ENCODE results near the gene BMP7.

Gene BMP7

DNA sequence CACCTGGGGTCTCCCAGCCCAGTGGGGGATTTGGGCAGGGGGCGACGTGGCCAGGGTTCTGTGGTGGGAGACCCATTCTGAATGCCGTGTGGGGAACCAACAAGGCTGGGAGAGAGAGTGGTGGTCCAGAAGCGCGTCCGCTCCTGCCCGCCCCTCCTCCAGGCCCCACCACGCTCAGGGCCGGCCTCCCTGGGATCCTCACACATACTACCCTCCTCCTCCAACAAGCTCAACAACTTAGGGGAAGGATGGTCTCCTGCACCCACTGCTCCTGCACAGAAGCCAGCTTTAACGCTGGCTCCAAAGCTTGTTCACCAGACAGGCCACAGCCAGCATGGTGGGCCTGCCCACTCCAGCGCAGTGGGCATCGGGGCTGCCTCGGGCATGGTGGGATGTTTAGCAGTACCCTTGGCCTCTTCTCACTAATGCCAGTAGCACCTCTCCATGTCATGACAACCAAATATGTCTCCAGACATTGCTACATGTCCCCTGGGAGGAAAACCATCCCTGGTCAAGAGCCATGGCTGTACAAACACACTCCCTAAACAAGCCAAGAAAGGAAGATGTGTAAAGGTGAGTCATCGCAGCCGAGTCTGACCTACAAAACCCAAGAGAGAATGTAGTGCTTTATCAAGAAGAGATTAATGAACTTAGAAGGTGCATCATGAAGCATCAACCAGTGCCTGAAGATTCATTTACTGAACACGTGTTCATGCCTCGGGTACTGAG is 75.7 kb downstream of the BMP7 start:
- no peak for DNase-seq (ENCODE audit: low spot score)

- DNase-seq (ENCODE audit: low spot score) = no peak
Measured at GRCh38 chr20:57189713-57190112, 76.7 kb downstream of the BMP7 start.

DNA sequence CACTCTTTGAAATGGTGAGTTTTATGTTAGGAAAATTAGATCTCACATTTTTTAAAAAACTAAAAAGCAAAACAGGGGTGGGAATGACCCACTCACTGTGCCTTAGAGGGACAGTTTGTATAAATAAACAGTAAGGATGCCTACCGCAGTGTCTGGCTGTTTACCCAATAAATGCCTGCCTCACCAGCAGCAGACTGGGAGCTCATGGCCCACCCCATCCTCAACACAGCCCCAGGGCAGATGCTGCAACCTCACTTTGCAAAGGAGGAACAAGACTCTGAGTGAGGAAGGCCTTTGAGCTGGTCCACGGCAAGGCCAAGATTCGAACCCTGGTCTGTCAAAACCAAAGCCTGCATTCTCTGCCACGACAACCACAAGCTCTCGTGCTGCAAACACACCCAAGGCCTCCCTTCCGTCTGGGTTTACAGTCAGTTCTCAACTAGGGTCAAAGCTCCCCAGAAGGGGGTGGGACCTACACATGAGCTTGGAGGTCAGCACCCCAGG is 77.8 kb downstream of the BMP7 start:
- no peak for DNase-seq (ENCODE audit: low spot score)

DNA sequence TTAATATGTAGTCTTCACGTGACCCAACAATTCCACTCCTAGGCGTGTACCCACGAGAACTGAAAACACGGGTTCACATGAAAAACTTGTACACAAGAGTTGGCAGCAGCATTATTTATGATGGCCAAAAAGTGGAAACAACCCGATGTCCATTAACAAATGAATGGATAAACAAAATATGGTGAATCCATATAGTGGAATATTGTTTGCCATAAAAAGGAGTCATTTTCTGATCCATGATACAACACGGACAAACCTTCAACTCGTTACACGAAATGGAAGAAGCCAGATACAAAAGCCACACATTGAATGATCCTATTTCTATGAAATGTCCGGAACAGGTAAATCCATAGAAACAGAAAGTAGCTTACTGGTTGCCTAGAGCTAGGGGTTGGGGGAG is 78.4 kb downstream of the BMP7 start:
- DNase-seq (ENCODE audit: low spot score) = no peak

DNA sequence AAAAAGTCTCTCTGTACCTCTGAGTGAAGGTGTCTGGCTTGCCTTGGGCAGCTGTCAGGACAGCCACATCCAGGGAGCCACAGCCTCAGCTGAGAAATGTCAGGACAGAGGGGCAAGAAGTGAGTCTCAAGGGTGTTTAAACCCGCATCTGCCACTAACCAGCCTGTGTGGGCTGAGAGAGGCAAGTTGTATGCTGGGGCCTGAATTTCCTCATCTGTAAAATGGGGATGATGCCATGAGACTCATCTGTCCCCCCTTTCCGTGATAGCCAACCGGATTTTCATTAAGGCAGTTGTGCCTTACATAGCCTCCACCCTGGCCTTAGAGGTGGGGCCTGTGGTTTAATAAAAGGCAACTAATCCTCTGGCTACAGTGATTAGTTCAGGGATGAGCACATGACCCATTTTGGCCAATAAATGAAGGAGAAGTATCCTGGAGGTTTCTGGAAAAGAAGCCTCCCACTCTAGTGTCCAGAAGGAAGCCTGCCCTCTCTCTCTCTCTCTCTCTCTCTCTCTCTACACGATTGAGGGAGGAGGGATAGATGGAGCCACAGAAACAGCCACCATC is 79.3 kb downstream of the BMP7 start:
- no peak for DNase-seq (ENCODE audit: low spot score)

DNA sequence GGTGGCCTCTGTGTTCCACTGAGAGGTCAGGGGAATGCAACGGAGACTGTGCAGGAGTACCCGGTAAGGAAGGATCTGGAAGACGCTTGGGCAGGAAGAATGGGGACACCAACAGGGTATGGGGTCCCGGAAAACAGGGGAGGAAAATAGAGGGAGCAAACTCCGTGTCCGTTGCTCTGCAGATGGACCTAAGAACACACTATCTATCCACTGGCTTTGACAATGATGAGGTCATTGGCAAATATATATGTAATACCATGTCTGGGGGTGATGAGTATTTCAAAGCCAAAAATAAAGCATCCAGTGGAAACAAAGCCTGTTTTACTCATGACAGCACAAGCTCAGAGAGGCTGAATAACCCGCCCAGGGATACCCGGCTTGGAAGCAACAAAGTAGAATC is 80.2 kb downstream of the BMP7 start:
- no peak for DNase-seq (ENCODE audit: low spot score)

- DNase-seq (ENCODE audit: low spot score) = no peak
Measured at GRCh38 chr20:57185188-57185743, 81.2 kb downstream of the BMP7 start.

DNA sequence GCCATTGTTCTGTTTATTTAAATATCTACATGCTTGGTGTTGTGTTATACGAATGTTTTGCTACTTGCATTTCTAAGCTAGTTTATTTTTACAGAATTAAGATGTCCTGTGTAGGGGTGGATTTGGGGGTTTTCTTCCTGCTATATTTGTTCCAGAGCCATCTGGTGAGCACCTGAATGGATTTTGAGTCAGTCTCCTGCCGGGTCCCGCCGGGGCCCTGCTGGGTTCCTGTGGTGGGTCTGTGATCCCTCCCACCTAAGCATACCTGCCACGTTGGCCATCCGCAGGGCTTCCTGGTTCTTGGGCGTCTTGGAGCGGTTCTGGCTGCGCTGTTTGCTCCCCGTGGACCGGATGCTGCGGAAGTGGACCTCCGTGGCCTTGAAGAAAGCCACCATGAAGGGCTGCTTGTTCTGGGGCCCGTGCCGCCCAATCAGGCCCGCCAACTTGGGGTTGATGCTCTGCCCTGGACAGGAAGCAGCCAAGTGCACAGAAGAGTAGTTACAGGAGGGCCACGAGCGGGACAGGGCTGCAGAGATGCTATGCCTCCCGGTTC is 82.9 kb downstream of the BMP7 start:
- no peak for DNase-seq (ENCODE audit: low spot score)

- no peak for DNase-seq (ENCODE audit: low spot score)
Measured at GRCh38 chr20:57181639-57182038, 84.8 kb downstream of the BMP7 start.

- DNase-seq (ENCODE audit: low spot score) = no peak
Measured at GRCh38 chr20:57180954-57181353, 85.5 kb downstream of the BMP7 start.

- no peak for DNase-seq (ENCODE audit: low spot score)
Measured at GRCh38 chr20:57180387-57180786, 86.1 kb downstream of the BMP7 start.

DNA sequence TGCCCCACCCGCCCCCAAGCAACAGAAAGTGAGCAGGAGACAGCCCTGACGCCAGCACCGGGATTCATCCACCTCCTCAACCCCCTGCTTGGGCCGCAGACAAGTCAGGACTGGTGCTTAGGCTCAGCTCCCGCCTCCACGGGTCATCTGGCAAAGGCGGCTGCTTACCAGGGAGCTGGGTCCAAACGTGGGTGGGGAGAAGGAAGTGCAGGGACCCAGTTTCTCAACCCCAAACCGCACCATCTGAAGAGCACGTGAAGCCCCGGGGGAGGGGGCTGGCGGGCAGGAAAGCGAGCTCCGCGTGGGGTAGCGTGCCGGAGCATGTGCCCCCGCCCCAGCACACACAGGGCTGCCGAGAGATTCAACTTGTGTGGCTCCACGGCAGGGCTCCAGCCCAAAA is 87.2 kb downstream of the BMP7 start:
- DNase-seq (ENCODE audit: low spot score) = no peak

GRCh38 chr20:57178582-57179111 is 87.8 kb downstream of the BMP7 start:
- no peak for DNase-seq (ENCODE audit: low spot score)

- DNase-seq (ENCODE audit: low spot score) = no peak
Measured at GRCh38 chr20:57177636-57178280, 88.7 kb downstream of the BMP7 start.

DNA sequence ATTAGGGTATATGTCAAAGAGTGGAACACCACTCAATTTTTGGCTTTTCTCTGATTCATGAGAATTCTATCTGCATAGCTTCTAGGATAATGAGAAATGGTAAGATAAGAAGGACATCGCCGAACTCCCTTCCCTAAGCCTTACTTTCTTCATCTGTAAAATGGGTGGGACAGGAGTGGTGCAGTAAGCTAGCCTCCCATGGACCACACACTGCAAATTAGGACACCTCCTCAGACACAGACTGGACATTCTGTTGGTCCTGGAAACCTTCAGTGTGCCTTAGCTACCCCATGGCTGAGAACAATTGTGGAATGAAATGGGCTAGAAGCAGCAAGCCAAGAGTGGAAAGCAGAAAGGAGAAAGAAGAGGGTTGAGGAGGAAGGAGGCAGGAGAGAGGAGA is 89.6 kb downstream of the BMP7 start:
- no peak for DNase-seq (ENCODE audit: low spot score)

GRCh38 chr20:57175397-57176010 is 90.9 kb downstream of the BMP7 start:
- DNase-seq (ENCODE audit: low spot score) = no peak

GRCh38 chr20:57174737-57175136 is 91.7 kb downstream of the BMP7 start:
- DNase-seq (ENCODE audit: low spot score) = no peak

DNA sequence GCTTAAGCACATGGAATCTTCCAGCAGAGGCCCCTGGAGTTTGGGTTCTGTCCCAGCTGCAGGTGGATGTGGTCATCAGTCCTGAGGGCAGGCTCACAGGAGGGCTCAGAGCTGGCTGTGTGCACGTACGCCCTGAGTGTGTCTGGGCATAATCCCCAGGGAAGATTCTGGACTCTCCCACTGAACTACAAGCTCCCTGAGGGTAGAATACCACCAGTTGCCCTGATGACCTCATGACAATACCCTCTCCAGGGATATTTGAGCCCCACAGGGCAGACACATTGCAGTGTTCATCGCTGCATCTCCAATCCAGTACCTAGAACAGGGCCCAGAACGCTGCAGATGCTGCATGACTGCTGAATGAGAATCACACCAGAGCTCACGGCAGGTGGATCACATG is 92.5 kb downstream of the BMP7 start:
- no peak for DNase-seq (ENCODE audit: low spot score)

DNA sequence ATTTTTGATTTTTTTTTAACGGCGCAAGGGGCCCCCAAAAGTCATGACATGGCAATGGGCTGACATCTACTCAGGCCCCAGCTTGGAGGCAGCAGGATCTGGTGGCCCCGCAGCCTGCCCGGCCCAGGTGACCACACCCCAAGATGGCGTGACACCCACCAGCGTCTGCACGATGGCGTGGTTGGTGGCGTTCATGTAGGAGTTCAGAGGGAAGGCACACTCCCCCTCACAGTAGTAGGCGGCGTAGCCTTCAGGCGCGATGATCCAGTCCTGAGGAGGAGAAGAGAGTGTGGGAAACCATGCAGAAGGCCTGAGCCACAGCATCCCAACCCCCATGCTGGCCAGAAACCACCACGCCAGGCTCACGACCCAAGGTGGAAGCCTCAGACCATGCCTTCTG is 93.4 kb downstream of the BMP7 start:
- DNase-seq (ENCODE audit: low spot score) = no peak

- DNase-seq (ENCODE audit: low spot score) = no peak
Measured at GRCh38 chr20:57170343-57170742, 96.1 kb downstream of the BMP7 start.

GRCh38 chr20:57169162-57169561 is 97.3 kb downstream of the BMP7 start:
- no peak for DNase-seq (ENCODE audit: low spot score)
